Endothelial cell of umbilical vein (primary cell): ENCODE results near the gene INSYN2B. TPM values are rescaled to one million over a fixed set of nuclear protein-coding genes. Genes with fewer than 3 reads are reported as not detected.

Experiments used
- BruUV-seq: library from RNA; stranded (reverse); fragments of 400-500 nt; replicated peaks from 2 replicates; lab custom pipeline; 2021; lab: Mats Ljungman, UMichigan
- CTCF ChIA-PET: fragments of 300-600, 350-600 bp; sonication (Branson Sonifier 250); formaldehyde crosslinking; loops from one replicate; lab custom pipeline; 2021; ENCODE audit warnings: antibody characterized with exemption, inconsistent platforms; lab: Charles Lee
- POLR2A ChIA-PET: fragments of 300-600, 350-600 bp; sonication (Branson Sonifier 250); formaldehyde crosslinking; loops from one replicate; lab custom pipeline; 2021; ENCODE audit warnings: antibody characterized with exemption, inconsistent platforms; lab: Charles Lee
- DNase-seq: peaks from one replicate; pipeline ENCODE4 v3.0.0-alpha.2; 2011; ENCODE audit warnings: low read depth, low spot score
- FAIRE-seq: peaks from 2 replicates; lab custom pipeline; 2011; peaks lifted over from hg19 to GRCh38; lab: Jason Lieb, UNC
- H2AFZ ChIP-seq: 2 replicates; pipeline ENCODE4 v1.6.0; 2012; ENCODE audit warnings: low read depth, low read length, control low read depth, inconsistent platforms
- H3K27ac ChIP-seq: 2 replicates; pipeline ENCODE4 v1.5.1; 2011; ENCODE audit warnings: low read depth, mild to moderate bottlenecking, control low read depth, low read length, moderate library complexity; ENCODE audit not compliant: insufficient read depth
- H3K27me3 ChIP-seq, 2 experiments: 2 replicates each; pipeline versions ENCODE4 v1.6.0 to v1.6.1; 2011; ENCODE audit warnings: low read length in 2 of 2, mixed read lengths in 1 of 2; ENCODE audit not compliant: control insufficient read depth in 2 of 2, insufficient read depth in 2 of 2
- H3K36me3 ChIP-seq, 2 experiments: 2 replicates in 1 of 2; 3 replicates in 1 of 2; pipeline ENCODE4 v1.5.1; 2011; ENCODE audit warnings: low read length in 2 of 2, mild to moderate bottlenecking in 1 of 2, moderate library complexity in 1 of 2; ENCODE audit not compliant: control insufficient read depth in 2 of 2, insufficient read depth in 2 of 2; ENCODE audit errors: extremely low read depth in 1 of 2
- H3K4me1 ChIP-seq: 3 replicates; pipeline ENCODE4 v1.5.1; 2011; ENCODE audit warnings: mild to moderate bottlenecking, low read length; ENCODE audit not compliant: control insufficient read depth, insufficient read depth; ENCODE audit errors: extremely low read depth
- H3K4me2 ChIP-seq: 2 replicates; pipeline ENCODE4 v1.6.1; 2011; ENCODE audit warnings: low read length, control low read depth, mixed read lengths; ENCODE audit not compliant: insufficient read depth
- H3K4me3 ChIP-seq, 3 experiments: fragments of 200-600 bp in 1 of 3; sonication (generic), shearing (Covaris generic) in 1 of 3; replicated peaks in 1 of 3; 2 replicates each; pipeline ENCODE4 v1.5.1; 2011 to 2016; ENCODE audit warnings: control low read depth in 3 of 3, low read length in 3 of 3, mild to moderate bottlenecking in 2 of 3, inconsistent platforms in 1 of 3, low read depth in 1 of 3, moderate library complexity in 1 of 3; ENCODE audit not compliant: insufficient read depth in 1 of 3
- H3K79me2 ChIP-seq: 2 replicates; pipeline ENCODE4 v1.6.0; 2012; ENCODE audit warnings: low read length, inconsistent platforms; ENCODE audit not compliant: control insufficient read depth, insufficient read depth
- H3K9ac ChIP-seq: replicated peaks from 2 replicates; pipeline ENCODE3; 2011; ENCODE audit warnings: low read length, control low read depth; ENCODE audit not compliant: insufficient read depth; ENCODE audit errors: extremely low read depth
- H3K9me1 ChIP-seq: replicated peaks from 3 replicates; pipeline ENCODE4 v1.6.0; 2011; ENCODE audit warnings: mild to moderate bottlenecking, low read length; ENCODE audit not compliant: control insufficient read depth, insufficient read depth; ENCODE audit errors: extremely low read depth
- H3K9me3 ChIP-seq: replicated peaks from 2 replicates; pipeline ENCODE4 v1.5.1; 2012; ENCODE audit warnings: low read length, inconsistent platforms; ENCODE audit not compliant: control insufficient read depth, insufficient read depth
- H4K20me1 ChIP-seq: replicated peaks from 2 replicates; pipeline ENCODE3; 2011; ENCODE audit warnings: mild to moderate bottlenecking, low read length; ENCODE audit not compliant: control insufficient read depth, insufficient read depth; ENCODE audit errors: extremely low read depth
- EZH2 ChIP-seq: IDR thresholded peaks from 2 replicates; pipeline ENCODE4 v1.6.1; 2012; ENCODE audit warnings: borderline replicate concordance, low read depth, mild to moderate bottlenecking, moderate library complexity, low read length, inconsistent platforms; ENCODE audit not compliant: severe bottlenecking
- FOS ChIP-seq: IDR thresholded peaks from 2 replicates; pipeline ENCODE4 v1.6.1; 2011; ENCODE audit warnings: mild to moderate bottlenecking, low read length, moderate library complexity, borderline replicate concordance; ENCODE audit not compliant: insufficient read depth
- GATA2 ChIP-seq: IDR thresholded peaks from 2 replicates; pipeline ENCODE4 v1.7.0; 2011; ENCODE audit warnings: low read depth, mild to moderate bottlenecking, moderate library complexity, mixed read lengths, low read length; ENCODE audit not compliant: insufficient read length, insufficient read depth
- JUN ChIP-seq: IDR thresholded peaks from 2 replicates; pipeline ENCODE4 v1.6.1; 2011; ENCODE audit warnings: borderline replicate concordance, low read depth; ENCODE audit not compliant: insufficient read length, insufficient read depth
- MYC ChIP-seq: IDR thresholded peaks from one replicate; pipeline ENCODE4 v1.6.1; 2011; ENCODE audit warnings: mild to moderate bottlenecking, low read depth, low read length
- POLR2A ChIP-seq: IDR thresholded peaks from 2 replicates; pipeline ENCODE4 v1.6.1; 2012; ENCODE audit warnings: low read depth, mild to moderate bottlenecking, control low read depth, low read length
- POLR2AphosphoS5 ChIP-seq: IDR thresholded peaks from 2 replicates; pipeline ENCODE4 v1.6.1; 2012; ENCODE audit warnings: low read depth, mild to moderate bottlenecking, control low read depth, low read length, moderate library complexity; ENCODE audit not compliant: insufficient read depth
- dilution Hi-C: fragments of 300-500 bp; cut with MboI; formaldehyde crosslinking; loops from one replicate; pipeline ENCODE4 v1.15.0; 2019; ENCODE audit warnings: low sequenced_read_pairs; ENCODE audit not compliant: extremely low pct_ligation_motif_present
- intact Hi-C: fragments of 100-400 bp; cut with micrococcal nuclease; formaldehyde crosslinking; loops from one replicate; pipeline ENCODE4 v1.10.0; 2022
- polyA plus RNA-seq, 4 experiments: library from polyadenylated mRNA; depleted of rRNA in 3 of 4; stranded (reverse) in 3 of 4; unstranded in 1 of 4; fragments of >200 nt; gene quantifications; 2 replicates each; pipeline versions ENCODE4 v1.2.1 to v1.2.3, GENCODE V29; 2011 to 2012; ENCODE audit warnings: missing spikeins in 1 of 4
- total RNA-seq: library from RNA; stranded (reverse); gene quantifications from 2 replicates; pipeline ENCODE4 v1.2.3, GENCODE V29; 2021
- TF ChIP-seq, protein P1 (sequence below): IDR thresholded peaks from 2 replicates; pipeline ENCODE4 v1.6.1; 2011; ENCODE audit not compliant: insufficient read depth, insufficient read length

INSYN2B gene
- total and polyA plus RNA-seq, 2 donors (not counting 3 experiments of a cell fraction or from before 2014, with no cell fraction given), result 8.2 to 17.1 TPM

DNA sequence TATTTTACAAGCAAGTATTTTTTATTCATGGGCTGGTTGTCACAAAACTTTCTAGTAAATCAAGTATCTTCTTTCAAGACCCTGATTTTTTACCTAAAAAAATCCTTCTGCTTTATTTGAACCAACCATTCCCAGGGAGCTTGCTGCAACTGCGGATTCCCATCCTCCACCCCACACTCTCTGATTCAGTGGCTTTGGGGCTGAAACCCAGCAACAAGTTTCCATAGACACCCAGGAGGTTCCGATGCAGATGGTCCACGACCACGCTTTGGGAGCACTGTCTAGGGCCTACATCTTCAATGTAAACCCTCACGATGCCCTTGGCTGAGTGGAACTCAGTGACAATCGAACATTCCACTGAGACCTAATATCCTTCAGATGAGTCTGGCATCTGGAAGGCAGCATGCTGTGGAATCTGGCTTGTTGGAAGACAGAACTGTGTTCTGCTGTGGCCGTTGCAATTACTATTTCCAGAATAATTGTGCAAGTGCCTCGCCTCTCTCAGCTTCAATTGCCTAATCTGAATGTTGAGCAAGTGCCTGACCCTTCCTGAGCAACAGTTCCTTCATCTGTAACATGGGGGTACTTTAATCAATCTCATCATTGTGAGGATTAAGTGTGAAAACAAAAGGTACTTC is 105.1 kb downstream of the INSYN2B start:
- Histone ChIP-seq H3K27ac (no peak overlapping the region), H4K20me1 (no peaks in the 10 kb centered on the region), H3K4me1 (no peaks in the 10 kb centered on the region), H2AFZ (no peak overlapping the region), H3K4me2 (no peak overlapping the region), H3K4me3 (no peak overlapping the region), H3K9me3 (no peaks in the 10 kb centered on the region), H3K79me2 (no peaks in the 10 kb centered on the region), H3K9me1 (no peaks in the 10 kb centered on the region), H3K27me3 (no peaks in the 10 kb centered on the region), H3K36me3 (peaks cover 0 to 8% of the 10 kb centered on the region in 2 experiments), H3K9ac (no peak overlapping the region)
- TF ChIP-seq EZH2, result no peak
- TF ChIP-seq JUN, result no peak
- TF ChIP-seq, protein P1, sequence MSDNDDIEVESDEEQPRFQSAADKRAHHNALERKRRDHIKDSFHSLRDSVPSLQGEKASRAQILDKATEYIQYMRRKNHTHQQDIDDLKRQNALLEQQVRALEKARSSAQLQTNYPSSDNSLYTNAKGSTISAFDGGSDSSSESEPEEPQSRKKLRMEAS, result no peak
- no peak for TF ChIP-seq POLR2A
- no peak for TF ChIP-seq FOS
- TF ChIP-seq MYC, result no peak
- no peak for TF ChIP-seq GATA2
- TF ChIP-seq POLR2AphosphoS5, result no peak
- no TSS peak for BruUV-seq
- ChIA-PET CTCF (interaction anchor here (2.1 kb wide), 1 partner anchor 105 kb away, joined by 9 read pairs; the partner anchor contains the start of gene INSYN2B), POLR2A (no interaction called here)
- dilution Hi-C loops (no loop called here), intact Hi-C loops (no loop called here)
- DNase-seq (no peak), FAIRE-seq (no peak)
